ENCODE measurements around the gene ZNF655.

The ZNF655 gene

DNA sequence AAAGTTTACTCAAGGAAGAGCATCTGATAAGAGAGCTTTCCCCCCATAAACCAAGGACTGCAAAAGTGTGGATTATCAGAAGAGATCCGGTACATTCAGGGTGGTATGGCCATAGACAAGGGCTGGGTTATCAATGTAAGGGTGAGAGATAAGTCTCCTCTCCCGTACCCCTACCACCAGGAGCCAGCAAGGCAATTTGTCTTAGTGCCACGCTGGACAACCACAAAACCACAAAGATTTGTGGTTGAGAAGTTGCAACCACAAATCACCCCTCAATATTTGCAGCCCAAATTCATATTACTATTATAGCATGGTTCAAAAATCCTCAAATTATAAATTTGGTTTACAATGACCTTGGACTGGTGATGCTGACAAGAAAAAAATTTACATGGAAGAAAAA lies 56.1 kb downstream of the ZNF655 start:
- H3K4me3 ChIP-seq (ENCODE audit: low read depth, low read length) = no peak overlapping the region
- peak; percentile 43 for DNase-seq (ENCODE audit: low read depth)
- TF ChIP-seq, protein P1, sequence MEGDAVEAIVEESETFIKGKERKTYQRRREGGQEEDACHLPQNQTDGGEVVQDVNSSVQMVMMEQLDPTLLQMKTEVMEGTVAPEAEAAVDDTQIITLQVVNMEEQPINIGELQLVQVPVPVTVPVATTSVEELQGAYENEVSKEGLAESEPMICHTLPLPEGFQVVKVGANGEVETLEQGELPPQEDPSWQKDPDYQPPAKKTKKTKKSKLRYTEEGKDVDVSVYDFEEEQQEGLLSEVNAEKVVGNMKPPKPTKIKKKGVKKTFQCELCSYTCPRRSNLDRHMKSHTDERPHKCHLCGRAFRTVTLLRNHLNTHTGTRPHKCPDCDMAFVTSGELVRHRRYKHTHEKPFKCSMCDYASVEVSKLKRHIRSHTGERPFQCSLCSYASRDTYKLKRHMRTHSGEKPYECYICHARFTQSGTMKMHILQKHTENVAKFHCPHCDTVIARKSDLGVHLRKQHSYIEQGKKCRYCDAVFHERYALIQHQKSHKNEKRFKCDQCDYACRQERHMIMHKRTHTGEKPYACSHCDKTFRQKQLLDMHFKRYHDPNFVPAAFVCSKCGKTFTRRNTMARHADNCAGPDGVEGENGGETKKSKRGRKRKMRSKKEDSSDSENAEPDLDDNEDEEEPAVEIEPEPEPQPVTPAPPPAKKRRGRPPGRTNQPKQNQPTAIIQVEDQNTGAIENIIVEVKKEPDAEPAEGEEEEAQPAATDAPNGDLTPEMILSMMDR (IDR thresholded peaks at IDR 0.05; ENCODE audit: low read depth, low read length) = no peak
- TF ChIP-seq, protein P2, sequence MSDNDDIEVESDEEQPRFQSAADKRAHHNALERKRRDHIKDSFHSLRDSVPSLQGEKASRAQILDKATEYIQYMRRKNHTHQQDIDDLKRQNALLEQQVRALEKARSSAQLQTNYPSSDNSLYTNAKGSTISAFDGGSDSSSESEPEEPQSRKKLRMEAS (IDR thresholded peaks at IDR 0.05; ENCODE audit: low read depth, low read length) = no peak
- TF ChIP-seq POLR2A (IDR thresholded peaks at IDR 0.05; ENCODE audit: extremely low read depth, insufficient read length) (no peak), MYC (IDR thresholded peaks at IDR 0.05; ENCODE audit: low read depth, low read length) (no peak)

DNA sequence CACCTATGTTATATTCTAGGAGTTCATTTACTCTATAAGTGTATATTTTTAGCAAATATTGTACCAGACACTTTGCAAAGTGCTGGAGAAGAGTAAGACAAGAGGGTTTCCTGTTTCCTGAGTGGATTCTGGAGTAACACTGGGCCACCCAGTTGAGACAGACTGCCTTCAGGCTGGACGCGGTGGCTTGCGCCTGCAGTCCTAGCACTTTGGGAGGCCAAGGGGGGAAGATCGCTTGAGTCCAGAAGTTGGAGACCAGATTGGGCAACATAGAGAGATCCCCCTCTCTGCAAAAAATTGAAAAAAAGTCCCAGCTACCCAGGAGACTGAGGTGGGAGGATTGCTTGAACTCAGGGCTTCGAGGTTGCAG lies 57.5 kb downstream of the ZNF655 start:
- no peak for DNase-seq (ENCODE audit: low read depth)
- no peak for TF ChIP-seq MYC (IDR thresholded peaks at IDR 0.05; ENCODE audit: low read depth, low read length)
- H3K4me3 ChIP-seq (ENCODE audit: low read depth, low read length) = peak overlapping the region; percentile 92

DNA sequence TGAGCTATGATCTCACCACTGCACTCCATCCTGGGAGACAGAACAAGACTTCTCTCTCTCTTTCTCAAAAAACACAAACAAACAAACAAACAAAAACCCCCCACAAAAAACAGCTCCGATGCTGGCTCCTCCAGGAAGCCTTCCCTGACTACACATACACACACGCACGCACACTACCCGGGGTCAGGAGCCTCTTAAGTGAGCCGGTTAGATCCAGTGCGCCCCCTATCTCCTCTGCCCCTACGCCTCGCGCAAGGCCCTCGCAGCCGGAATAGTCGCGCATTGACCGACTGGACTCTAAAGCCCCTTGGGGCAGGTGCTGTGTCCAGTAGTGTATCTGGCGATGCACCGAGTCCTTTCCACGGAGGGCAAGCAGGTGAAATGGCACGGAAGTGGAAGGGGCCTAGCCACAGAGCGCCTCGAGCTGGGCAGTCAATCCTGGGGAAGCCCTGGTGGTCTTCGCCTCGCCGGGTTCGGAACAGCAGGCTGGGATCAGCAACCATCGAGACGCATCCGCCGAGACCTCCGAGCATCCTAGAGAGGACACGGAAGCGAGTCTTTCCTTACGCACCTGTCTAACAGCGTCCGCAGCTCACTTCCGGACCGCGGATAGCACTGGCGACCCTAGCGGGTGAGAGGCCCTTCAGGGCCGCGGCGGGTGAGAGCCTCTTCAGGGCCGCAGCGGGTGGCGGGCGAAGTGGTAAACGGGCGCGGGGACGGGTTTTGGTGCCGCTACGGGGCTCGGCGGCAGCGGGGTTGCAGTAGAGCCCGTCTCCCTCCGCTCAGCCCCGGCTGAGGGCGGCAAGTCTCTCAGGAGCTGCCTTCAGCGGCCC lies 58.1 kb downstream of the ZNF655 start, which contains the start of gene ZSCAN25:
TSS of gene ZSCAN25 (plus strand) at position 588 of the 833 bp plus-strand sequence. CDS start 2,661 bp downstream, outside the sequence.
- H3K4me3 ChIP-seq (ENCODE audit: low read depth, low read length) = peak within 1 kb of the TSS; percentile 92
- TF ChIP-seq, protein P2 (IDR thresholded peaks at IDR 0.05; ENCODE audit: low read depth, low read length) = peak; percentile 76
- TF ChIP-seq MYC (IDR thresholded peaks at IDR 0.05; ENCODE audit: low read depth, low read length) (peak; percentile 50; the same call in 1 of the 2 replicates), POLR2A (IDR thresholded peaks at IDR 0.05; ENCODE audit: extremely low read depth, insufficient read length) (peak; percentile 90)
- TF ChIP-seq, protein P1 (IDR thresholded peaks at IDR 0.05; ENCODE audit: low read depth, low read length) = peak; percentile 77
- peak; percentile 98 for DNase-seq (ENCODE audit: low read depth)

DNA sequence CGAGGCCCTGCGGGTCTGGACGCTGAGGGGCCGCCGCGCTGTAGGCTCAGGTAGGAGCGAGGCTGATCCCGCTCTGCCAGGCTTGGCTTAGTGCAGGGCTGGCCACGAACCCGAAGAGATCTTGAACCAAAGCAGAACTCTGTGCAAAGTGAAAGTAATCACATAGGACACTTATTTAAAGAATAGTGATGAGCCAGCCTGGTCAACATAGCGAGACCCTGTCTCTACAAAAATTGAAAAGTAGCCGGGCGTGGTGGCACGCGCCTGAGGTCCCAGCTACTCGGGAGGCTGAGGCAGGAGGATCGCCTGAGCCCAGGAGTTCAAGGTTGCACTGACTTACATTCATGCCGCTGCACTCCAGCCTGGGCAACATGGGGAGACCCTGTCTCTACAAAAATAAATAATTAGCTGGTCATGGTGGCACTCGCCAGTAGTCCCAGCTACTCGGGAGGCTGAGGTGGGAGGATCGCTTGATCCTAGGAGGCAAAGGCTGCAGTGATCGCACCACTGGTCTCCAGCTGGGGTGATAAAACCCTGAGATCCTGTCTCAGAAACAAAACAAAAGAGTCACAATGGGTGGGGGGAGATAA lies 58.8 kb downstream of the ZNF655 start:
- TF ChIP-seq, protein P2 (IDR thresholded peaks at IDR 0.05; ENCODE audit: low read depth, low read length) = no peak
- TF ChIP-seq MYC (IDR thresholded peaks at IDR 0.05; ENCODE audit: low read depth, low read length) = no peak
- no peak for TF ChIP-seq POLR2A (IDR thresholded peaks at IDR 0.05; ENCODE audit: extremely low read depth, insufficient read length)
- TF ChIP-seq, protein P1 (IDR thresholded peaks at IDR 0.05; ENCODE audit: low read depth, low read length) = no peak
- DNase-seq (ENCODE audit: low read depth) = no peak
- H3K4me3 ChIP-seq (ENCODE audit: low read depth, low read length) = peak overlapping the region; percentile 92

DNA sequence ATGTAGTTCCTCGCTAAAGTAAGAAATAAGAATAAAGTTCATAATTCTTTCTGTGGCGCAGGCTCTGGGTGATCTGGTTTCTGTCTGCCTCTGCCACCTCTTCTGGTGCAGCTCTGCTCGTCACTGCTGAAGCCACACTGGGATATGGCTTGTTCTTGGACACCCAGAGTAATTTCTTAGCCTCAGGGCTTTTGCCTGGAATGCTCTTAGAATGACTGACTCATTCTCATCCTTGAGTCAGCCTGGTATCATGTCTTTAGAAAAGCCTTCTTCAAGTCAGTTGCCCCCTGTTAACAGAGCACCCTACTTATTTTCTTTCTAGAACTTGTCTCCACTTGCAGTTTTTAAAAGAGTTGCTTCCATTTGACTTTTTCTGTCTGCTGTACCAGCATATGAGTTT lies 60.3 kb downstream of the ZNF655 start:
- TF ChIP-seq, protein P1 (IDR thresholded peaks at IDR 0.05; ENCODE audit: low read depth, low read length) = no peak
- no peak for TF ChIP-seq MYC (IDR thresholded peaks at IDR 0.05; ENCODE audit: low read depth, low read length)
- TF ChIP-seq, protein P2 (IDR thresholded peaks at IDR 0.05; ENCODE audit: low read depth, low read length) = no peak
- TF ChIP-seq POLR2A (IDR thresholded peaks at IDR 0.05; ENCODE audit: extremely low read depth, insufficient read length) = no peak
- DNase-seq (ENCODE audit: low read depth) = no peak
- peak overlapping the region; percentile 2 for H3K4me3 ChIP-seq (ENCODE audit: low read depth, low read length)

DNA sequence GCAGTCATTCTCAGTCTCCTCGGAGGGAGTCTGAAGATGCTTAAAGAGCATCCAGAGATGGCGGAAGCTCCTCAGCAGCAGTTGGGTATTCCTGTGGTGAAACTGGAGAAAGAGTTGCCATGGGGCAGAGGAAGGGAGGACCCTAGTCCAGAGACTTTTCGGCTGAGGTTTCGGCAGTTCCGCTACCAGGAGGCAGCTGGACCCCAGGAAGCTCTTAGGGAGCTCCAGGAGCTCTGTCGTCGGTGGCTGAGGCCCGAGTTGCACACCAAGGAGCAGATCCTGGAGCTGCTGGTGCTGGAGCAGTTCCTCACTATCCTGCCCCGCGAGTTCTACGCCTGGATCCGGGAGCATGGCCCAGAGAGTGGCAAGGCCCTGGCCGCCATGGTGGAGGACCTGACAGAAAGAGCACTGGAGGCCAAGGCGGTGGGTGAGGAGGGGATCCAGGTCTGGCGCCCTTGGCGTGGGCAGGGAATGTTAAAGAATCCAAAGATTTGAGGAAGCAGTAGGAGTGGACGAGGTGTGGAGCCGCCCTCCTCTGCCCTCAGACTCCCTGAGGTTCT lies 61.2 kb downstream of the ZNF655 start:
- DNase-seq (ENCODE audit: low read depth) = no peak
- TF ChIP-seq POLR2A (IDR thresholded peaks at IDR 0.05; ENCODE audit: extremely low read depth, insufficient read length) (no peak), MYC (IDR thresholded peaks at IDR 0.05; ENCODE audit: low read depth, low read length) (no peak)
- TF ChIP-seq, protein P1 (IDR thresholded peaks at IDR 0.05; ENCODE audit: low read depth, low read length) = no peak
- TF ChIP-seq, protein P2 (IDR thresholded peaks at IDR 0.05; ENCODE audit: low read depth, low read length) = no peak
- no peak overlapping the region for H3K4me3 ChIP-seq (ENCODE audit: low read depth, low read length)
